T-helper 9 cell (primary cell): ENCODE measurements around the gene BFSP2.

Source experiments
- DNase-seq: peaks from one replicate; pipeline ENCODE4 v3.0.0-alpha.2; 2020

The BFSP2 gene

DNA sequence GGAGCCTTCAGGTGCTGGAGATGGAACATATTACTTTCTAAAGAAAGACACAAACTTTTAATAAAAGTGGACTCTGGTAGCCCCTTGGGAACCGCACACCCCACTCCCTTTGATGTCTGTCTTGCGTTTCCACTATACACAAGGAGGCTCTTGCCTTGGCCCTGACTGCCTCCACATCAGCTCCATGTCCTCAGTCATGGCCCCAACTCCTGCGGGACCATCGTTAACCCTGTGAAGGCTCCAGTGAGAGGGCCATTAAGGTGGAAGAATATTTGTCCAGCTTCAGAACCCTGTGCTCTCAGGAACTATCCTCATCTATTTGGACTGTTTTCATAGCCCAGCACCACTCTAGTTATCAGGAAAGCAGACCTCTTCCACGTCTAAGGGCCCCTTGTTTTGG is 16.1 kb upstream of the BFSP2 start:
- no peak for DNase-seq

DNA sequence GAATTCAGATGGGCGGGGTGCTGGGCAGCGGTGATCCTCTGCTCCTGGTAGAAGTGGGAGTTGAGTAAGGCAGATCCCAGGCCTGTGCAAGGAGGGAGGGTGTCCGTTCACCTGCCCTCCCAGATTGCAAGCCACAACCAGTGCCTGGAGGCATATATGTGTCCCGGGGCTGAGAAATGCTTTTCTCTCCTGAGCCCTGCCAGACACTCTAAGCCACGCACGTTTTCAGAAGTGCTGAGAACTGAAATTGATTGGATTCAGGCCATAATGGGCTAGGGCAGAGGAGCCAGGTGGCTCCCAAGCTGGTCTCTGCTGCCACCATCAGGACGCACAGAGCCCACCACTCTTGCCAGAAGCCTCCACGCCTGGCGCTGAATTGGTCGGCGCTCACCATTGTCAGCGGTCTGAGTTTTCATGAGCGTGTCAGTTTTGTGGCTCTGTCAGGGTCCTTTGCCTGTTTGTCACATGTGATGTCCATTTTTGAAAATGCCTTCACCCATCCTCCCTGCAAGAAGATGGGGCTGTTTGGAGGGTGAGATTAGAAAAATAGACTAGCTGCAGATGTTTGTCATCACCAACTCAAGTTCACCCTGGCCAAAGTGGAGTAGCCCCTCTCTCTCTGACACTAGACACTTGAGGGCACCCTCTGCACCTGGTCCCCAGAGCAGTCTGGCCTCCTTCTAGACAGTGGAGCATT is 15.4 kb upstream of the BFSP2 start:
- DNase-seq: no peak

DNA sequence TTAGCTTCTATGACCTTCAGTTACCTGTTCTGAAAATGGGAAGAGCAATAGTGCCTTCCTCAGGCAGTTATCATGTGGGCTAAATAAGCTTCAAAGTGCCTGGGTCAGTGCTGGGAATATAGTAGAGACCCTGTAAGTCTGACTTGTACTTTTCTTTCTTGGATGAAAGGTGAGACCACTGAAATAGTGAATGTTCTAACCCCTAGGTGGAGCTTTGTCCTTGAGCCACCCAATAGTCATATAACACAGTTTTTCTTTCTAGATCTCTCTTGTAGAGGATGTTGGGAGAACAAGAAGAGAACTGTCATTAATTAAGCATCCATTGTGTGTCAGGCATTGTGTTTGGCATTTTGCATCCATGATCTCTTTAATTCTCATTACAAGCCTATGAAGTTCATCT is 13.0 kb upstream of the BFSP2 start:
- no peak for DNase-seq

DNA sequence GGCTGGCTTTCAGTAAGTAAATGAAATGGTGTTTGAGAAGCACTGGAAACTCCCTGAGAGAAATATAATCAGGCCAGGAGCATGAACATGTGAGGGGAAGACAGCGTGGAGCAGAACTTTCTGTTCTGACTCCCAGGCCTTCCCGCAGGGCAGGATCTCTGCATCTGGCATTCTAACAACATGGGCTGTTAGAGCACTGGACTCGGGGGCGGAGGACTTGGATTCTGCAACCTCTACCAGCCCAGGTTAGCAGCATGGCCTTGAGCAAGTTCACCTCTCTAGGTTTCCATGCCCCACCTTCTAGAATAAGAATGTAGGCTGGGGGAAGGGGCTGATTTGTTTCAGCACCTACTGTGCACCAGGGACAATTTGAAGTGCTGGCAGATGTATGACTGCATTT is 12.5 kb upstream of the BFSP2 start:
- DNase-seq: no peak

DNA sequence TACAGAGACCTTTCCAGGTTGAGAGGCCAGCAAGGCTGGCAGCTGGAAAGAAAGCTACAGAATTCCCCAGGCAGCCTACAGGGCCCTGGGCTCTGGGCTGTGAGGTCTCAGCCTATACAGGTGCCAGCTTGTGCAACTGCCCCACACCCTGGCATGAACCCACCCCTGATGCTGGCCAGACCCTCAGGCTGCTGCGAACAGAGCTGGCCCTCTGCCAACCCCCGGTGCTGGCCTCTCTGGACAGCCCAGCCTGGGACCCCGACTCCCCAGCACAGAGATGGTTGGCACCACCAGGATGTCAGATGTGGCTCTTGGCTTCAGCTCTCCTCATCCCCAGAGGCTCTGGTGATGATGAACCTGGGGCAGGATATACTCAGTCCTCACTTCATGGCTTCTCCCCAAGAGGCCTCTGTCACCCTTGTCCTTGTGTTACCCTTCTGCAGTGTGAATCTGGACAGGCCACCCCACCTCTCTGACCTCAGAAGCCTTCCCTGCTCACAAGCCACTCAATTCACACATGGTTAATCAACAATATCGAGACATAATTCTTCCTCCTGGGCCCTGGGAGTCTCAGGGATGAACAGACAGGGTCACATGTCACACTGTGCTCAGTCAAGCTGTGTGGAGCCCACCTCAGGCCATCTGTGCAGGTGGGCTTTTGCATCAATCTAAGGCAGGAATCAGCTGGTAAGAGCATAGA is 11.0 kb upstream of the BFSP2 start:
- DNase-seq: no peak

DNA sequence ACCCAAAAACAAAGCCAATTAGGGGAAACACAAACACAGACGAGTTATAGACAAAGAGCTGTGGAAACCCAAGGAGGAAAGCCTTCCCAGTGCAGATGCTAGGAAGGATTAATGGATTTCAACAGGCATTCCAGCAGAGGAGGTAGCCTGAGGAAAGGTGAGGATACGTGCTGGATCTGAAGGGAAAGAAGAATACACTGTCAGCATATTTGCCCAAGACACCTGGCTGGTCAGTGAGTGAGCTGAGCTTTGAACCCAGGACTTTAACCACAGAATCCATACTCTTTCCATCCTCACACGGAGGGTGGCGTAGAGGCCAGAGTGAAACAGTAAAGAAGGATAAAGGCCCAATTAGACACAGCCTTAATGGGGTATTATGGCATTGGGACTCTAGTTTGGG is 9.1 kb upstream of the BFSP2 start:
- DNase-seq: no peak

DNA sequence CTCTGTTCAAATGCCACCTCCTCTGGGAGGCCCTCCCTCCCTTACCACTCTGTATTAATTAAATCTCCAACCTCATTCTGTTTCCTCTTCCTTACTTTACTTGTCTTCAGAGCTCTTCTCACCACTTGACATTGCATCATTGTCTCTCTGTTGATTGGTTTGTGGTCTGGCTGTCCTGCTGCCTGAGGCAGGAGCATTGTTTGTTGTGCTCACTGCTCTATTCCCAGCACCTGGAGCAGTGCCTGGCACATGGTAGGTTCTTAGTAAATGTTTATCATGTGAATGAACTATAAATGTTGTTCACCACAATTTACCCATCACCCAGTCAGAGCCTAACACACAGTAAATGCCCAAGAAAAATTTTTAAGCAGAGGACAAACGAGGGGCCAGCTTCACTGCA is 6.7 kb upstream of the BFSP2 start:
- DNase-seq: no peak

DNA sequence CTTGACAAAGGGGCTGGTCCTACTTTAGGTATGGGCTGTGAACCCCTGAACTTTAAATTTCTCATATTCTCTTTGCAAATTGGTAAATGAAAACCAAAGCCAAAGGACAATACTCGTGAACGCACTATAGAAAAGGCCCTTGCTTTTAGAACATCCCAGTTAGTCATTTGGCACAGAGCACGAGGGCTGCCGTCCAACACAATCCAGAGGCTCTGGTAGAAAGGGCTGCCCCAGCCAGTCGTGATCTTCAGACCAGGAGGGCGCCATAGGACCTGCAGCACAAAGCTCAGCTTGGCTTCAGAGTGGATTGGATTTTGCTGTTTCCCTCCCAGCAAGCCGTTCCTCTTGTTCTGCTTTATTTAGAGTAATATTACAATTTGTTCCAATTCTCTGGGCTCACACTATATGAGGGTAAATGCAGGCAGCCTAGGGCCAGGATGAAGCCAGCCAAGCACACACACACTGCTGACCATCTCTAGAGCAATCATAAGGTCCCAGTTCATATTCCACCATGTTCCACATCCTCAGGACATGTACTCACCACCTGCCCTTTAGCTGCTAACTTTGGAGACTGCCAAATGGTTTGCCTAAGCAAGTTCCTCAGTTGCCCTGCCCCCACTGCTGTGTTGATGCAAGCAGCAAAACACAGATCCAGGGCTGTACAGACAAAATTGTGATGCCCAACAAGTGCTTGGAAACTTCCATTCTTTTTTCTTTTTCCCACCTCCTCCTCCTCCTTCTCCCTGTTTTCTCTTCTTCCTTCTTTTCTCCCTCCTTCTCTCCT is 6.0 kb upstream of the BFSP2 start:
- DNase-seq: no peak

DNA sequence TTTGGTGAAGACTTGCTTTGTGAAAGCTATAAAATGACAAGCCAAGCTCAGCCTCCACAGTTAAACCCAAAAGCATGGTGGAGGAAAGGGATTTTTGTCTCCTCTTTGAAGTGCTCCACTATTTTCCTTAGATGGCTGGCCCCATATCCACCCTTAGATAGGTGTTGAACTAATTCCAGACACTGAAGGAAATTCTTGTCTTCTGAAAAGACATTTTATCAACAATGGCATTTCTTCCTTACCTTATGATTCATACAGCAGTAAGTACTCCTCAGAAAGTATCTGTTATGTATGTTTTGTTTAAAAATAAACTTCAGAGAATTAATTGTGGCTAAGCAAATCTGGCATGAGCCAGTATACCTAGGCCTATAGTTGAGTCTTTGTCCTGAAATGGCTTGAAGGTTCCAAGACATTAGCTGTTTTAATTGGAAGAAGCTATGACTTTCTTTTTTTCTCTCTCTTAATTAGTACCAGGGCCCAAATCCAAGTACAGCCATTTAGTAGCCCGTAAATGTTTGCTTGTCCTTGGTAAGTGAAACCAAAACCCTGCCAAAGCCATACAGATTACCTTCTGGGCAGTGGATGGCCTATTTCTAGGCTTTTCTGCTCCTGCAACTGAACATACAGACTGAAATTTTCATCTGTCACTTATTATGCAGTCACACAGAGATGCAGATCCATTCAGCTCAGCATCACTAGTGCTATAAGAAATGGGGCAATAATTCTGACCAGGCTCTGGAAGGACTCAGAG is 5.1 kb upstream of the BFSP2 start:
- no peak for DNase-seq

DNA sequence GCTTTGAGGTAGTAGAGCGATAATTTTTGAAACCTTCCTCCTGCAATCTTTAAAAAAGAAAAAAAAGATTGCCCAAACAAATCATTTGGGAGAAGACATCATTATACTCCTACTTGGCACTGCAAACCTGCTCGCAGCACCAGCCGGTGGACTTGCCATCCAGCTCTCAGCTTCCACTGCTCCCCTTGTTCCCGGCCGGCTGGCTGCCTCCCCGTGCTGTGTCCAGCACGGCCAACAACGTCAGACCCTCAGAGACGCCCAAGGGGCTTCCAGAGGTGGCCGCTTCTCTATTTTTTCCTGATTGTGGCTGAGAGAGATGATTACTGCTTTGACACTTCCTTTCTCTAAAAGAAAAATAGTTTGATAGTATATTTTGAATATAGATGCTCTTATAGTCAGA is 3.0 kb upstream of the BFSP2 start:
- DNase-seq: no peak

DNA sequence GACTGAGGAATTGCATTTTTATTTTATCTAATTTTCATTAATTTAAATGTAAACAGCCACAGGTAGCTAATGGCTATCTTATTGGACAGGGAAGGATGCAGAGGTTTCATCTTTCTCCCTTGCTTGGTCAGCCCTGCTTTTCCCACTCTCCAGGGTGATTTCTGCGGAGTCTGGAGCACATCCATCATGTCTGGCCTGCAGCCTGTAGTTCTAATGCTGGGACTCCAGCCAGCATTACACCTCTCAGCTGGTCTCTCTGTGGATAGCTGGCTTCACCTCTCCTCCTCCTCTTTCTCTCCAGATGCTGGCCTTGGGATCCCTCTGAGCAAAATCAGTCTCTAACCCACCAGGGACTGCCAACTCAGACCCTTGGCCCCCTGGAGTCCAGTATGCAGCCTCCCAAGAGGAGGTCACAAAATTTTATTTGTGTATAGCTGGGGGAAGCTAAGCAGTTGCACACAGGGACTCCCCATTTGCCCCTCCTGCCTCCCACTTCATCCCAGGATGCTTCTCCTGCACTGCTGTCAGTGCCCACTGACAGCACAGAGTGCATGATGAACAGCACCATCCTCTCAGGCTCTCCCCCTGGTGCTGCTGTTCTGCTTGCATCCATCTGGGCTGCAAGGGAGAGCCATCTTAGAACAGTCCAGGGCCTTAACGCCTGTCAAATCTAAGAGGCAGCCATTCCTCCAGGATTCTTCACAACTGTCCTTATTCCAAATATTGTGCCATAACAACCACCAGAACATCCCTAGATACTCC is 1.7 kb downstream of the BFSP2 start:
- DNase-seq: no peak

DNA sequence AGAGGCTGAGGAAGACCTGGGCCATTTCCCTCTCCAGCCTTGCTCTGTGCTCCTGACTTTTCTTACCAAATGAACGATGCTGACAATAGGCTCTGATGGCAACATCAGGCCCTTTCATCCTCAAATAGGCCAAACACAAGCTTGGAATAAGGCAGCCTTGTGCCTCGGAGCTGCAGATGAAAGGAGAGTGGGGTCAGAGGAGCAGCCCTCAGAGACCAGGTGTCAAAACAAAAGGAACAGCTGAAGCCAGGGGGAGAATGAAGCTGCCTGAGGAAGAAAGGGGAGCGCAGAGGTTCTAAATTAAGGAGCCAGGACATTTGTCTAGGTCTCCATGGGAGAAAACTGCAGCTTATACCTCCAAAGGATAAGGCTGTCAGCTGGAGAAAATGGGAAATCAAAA is 5.1 kb downstream of the BFSP2 start:
- DNase-seq: no peak

DNA sequence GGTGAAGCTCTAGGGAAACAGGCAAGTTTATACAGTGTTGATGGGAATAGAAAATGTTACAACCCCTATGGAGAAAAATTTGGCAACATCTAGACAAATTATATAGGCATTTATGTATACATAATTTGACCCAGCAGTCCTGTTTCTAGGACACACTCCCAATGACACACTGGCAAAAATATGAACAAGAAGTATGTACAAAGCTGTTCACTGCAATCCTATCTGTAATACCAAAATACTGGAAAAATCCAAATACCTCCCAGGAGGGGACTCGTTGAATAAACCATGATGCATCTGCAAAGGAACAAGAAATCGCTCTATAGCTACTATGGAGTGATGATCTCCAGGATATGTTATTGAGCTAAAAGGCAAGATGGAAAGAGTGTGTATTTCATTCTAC is 8.5 kb downstream of the BFSP2 start:
- no peak for DNase-seq

DNA sequence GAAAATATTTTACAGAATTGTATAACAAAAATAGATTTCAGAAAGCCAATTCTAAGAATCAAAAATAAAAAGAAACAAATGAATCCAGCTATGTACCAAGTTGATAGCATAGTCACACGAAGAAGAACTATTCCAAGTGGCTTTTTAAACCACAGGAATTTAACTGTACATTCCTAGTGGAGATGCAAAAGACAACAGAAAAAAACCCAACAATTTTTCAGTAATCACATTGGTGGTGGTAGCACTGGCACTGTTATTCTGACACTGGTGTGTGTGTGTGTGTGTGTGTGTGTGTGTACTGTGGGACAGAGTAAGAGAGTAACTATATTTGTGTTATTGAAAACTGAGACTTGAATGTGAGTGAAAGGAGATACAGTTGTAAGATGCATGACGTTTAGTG is 9.1 kb downstream of the BFSP2 start:
- no peak for DNase-seq

DNA sequence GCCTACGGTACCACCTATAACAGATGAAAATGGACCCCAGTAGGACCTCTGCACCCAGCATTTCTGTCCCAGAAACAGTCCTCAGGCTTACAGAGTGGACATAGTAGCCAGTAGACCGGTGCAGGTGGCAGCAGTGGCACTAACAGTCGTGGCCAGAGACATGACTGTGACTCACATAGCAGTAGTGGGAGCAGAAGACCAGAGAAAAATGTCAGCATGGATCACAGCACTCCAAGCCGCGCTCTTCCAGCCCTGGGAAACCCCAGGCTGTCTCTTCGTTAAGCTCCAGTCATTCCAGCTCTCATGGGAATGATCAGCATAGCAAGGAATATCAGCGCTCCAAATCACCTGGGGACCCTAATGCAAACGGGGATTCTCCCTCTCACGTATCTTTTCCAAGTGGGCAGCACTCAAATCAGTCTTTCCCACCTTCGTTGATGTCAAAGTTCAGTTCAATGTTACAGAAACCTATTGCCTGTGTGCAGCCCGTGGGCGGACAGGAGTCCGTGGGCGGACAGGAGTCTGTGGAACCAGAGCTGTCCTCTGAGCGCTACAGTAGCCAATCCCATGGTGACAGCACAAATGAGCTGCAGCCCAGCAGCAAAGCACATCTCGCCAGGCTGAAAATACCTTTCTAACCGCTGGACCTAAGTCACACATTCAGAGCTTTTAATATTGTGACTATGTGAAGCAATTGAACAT is 10.5 kb downstream of the BFSP2 start:
- DNase-seq: no peak

DNA sequence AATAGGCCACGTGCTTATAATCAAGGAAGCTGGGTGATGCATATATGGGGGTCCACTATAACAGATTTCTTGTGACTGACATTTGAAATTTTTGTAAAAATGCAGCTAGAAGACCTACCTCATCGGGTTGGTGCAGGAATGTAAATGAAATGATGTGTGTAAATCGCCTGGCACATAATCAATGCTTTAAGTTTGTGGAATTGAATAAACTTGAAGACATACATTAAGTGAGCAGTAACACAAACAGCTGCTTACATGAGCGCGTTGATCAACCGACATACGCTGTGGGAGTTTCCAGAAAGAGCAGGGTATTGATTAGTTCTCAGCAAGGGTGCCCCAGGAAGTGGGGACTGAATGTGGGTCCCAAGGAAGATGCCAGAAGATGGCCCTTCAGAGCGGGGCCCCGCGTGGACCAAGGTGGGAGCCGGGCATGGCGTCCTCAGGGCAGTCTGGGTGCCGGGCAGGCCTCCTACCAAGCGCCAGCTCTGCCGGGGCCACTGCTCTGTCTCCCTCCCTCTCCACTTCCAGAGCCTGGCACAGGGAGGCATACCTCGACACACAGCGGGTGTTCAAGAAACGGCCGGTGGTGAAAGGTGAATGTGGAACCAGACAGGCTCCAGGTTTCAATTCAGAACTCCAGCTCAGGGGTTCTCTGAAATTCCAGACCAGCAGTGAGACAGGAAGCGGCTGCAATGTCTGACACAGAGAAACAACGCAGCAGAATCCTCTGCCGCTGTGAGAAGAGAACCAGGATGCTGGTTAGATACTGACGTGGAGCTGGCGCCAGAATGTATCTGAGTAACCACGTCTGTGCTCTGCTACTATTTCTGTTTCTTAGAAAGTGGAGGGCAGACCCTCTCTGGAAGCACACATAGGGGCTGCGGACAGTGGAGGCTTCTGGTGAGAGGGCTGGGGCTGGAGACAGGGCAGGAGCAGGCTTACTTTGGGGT is 12.6 kb downstream of the BFSP2 start:
- DNase-seq: no peak

DNA sequence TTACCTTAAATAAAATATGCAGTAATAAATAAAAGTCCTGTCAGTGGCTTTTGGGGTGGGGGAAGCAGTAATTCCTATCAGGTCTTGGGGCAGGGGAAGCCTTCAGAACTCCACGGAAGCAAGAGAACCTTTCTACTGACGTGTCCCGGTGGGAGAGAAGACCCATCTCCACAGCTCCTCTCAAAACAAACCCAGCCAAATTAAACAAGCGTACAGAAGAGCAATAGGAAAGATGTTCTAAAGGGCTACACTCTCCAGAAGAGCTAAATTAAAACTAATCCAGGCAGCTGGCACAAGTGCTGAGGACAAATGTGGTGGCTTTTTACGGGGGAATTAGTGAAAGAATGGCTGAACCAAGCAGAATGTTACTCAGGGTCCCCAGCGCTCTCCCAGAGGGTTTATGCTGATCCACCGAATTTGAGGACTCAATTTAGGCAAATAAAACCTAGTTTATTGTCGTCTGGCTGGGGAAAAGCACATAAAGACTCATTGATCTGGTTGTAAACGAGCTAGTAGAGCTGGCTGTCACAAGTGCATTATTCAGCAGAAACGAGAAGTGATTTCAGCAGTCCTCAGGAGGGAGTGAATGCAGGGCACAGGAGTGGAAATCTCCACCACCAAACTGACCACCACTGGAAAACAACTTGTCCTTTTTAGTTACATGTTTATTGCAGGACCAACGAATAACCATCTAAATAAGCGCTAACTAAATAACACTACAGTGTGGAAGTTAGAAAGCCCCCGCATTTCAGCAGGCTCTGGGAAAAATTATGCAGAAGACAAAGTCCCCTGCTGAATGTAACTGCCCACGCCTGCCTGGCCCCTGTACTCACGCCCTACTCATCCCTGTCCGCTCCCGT is 13.5 kb downstream of the BFSP2 start:
- no peak for DNase-seq

DNA sequence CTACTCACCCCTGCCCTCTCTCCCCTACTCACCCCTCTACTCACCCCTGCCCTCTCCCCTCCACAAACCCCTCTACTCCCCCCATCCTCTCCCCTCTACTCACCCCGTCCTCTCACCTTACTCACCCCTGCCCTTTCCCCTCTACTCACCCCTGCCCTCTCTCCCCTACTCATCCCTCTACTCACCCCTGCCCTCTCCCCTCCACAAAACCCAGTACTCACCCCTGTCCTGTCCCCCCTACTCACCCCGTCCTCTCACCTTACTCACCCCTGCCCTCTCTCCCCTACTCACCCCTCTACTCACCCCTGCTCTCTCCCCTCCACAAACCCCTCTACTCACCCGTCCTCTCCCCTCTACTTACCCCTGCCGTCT is 14.2 kb downstream of the BFSP2 start:
- DNase-seq: no peak

DNA sequence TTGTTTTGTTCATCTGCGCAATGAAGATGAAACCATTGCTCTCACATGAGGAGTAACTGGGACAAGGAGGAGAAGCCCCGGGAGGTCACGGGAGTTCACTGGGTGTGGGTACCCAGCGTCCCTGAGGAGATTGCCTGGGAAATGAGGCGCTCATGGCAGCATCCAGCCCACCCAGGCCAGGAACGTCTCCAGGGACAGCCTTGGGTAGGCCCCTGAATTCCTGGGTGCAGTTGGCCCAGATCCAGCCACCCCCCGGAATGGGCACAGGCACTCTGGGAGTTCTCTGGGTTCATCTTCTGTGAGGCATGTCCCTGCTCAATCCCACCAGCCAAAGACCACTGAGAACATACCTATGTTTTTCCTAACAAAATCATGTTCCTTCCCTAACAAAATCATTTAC is 18.5 kb downstream of the BFSP2 start:
- no peak for DNase-seq
